GM23338 (cell line): ENCODE results near the gene KCNH5. TPM values are rescaled to one million over a fixed set of nuclear protein-coding genes. Genes with fewer than 3 reads are reported as not detected.

Experiments used
- ATAC-seq: fragments of 200-7000 bp; cut with Tn5 transposase; 3 replicates; pipeline ENCODE4 v1.9.1; 2020
- DNase-seq: peaks from one replicate; pipeline ENCODE4 v3.0.0-alpha.2; 2015; ENCODE audit warnings: low spot score
- H2AFZ ChIP-seq: fragments of 200-600 bp; sonication (generic); 2 replicates; pipeline ENCODE4 v1.8.0; 2016; ENCODE audit warnings: antibody characterized with exemption, mild to moderate bottlenecking, moderate library complexity
- H3F3A ChIP-seq: fragments of 200-600 bp; sonication (generic); replicated peaks from 2 replicates; pipeline ENCODE4 v1.8.0; 2017; ENCODE audit warnings: antibody characterized with exemption, mixed run types, low read depth
- H3K27ac ChIP-seq: fragments of 200-600 bp; sonication (generic); 2 replicates; pipeline ENCODE4 v1.6.1; 2016; ENCODE audit warnings: low read depth
- H3K27me3 ChIP-seq: fragments of 200-600 bp; sonication (generic); 2 replicates; pipeline ENCODE4 v1.8.0; 2016; ENCODE audit warnings: mild to moderate bottlenecking, mixed run types, moderate library complexity; ENCODE audit not compliant: insufficient read depth
- H3K36me3 ChIP-seq: fragments of 200-600 bp; sonication (generic); 2 replicates; pipeline ENCODE4 v1.8.0; 2016; ENCODE audit warnings: mild to moderate bottlenecking; ENCODE audit not compliant: insufficient read depth
- H3K4me1 ChIP-seq: fragments of 200-600 bp; sonication (generic); 2 replicates; pipeline ENCODE4 v1.8.0; 2016; ENCODE audit warnings: mild to moderate bottlenecking, moderate library complexity; ENCODE audit not compliant: insufficient read depth
- H3K4me2 ChIP-seq: fragments of 200-600 bp; sonication (generic); 2 replicates; pipeline ENCODE4 v1.7.1; 2017; ENCODE audit warnings: mixed run types
- H3K4me3 ChIP-seq: fragments of 200-600 bp; sonication (generic); 2 replicates; pipeline ENCODE4 v1.6.1; 2016; ENCODE audit warnings: mixed run types
- H3K79me2 ChIP-seq: fragments of 200-600 bp; sonication (generic); replicated peaks from 2 replicates; pipeline ENCODE4 v1.8.0; 2017; ENCODE audit warnings: mild to moderate bottlenecking; ENCODE audit not compliant: insufficient read depth
- H3K9me2 ChIP-seq: fragments of 200-600 bp; sonication (generic); 2 replicates; pipeline ENCODE4 v1.8.0; 2017; ENCODE audit not compliant: insufficient read depth
- H4K20me1 ChIP-seq: fragments of 200-600 bp; sonication (generic); replicated peaks from 2 replicates; pipeline ENCODE4 v1.8.0; 2017; ENCODE audit warnings: mild to moderate bottlenecking; ENCODE audit not compliant: insufficient read depth
- H3K27ac Mint-ChIP-seq: 2 replicates; pipeline ENCODE4 v1.8.0; 2020; ENCODE audit warnings: inconsistent platforms, mild to moderate bottlenecking, moderate library complexity, mixed read lengths
- H3K27me3 Mint-ChIP-seq: 3 replicates; pipeline ENCODE4 v1.8.0; 2022; ENCODE audit warnings: low read depth, mild to moderate bottlenecking, moderate library complexity, mixed read lengths, inconsistent platforms; ENCODE audit not compliant: insufficient read depth, poor library complexity
- H3K36me3 Mint-ChIP-seq: 3 replicates; pipeline ENCODE4 v1.8.0; 2021; ENCODE audit warnings: low read depth, mild to moderate bottlenecking, inconsistent platforms, moderate library complexity, mixed read lengths
- H3K4me1 Mint-ChIP-seq: 3 replicates; pipeline ENCODE4 v1.8.0; 2020; ENCODE audit warnings: mild to moderate bottlenecking, inconsistent platforms, mixed read lengths
- H3K4me3 Mint-ChIP-seq: 3 replicates; pipeline ENCODE4 v1.8.0; 2021; ENCODE audit warnings: moderate library complexity, mild to moderate bottlenecking, inconsistent platforms, mixed read lengths
- H3K9me3 Mint-ChIP-seq: 3 replicates; pipeline ENCODE4 v1.8.0; 2020; ENCODE audit warnings: moderate library complexity, mild to moderate bottlenecking, inconsistent platforms, mixed read lengths
- CREB1 ChIP-seq: fragments of 250-450 bp; sonication (Bioruptor Pico); IDR thresholded peaks from 2 replicates; pipeline ENCODE4 v1.5.0; 2020; ENCODE audit warnings: low read depth, mild to moderate bottlenecking, moderate library complexity
- EZH2 ChIP-seq: fragments of 200-600 bp; sonication (generic); IDR thresholded peaks from one replicate; pipeline ENCODE4 v1.8.0; 2017; ENCODE audit warnings: antibody characterized with exemption, mild to moderate bottlenecking, low read depth; ENCODE audit not compliant: unreplicated experiment
- EZH2phosphoT487 ChIP-seq: fragments of 200-600 bp; sonication (generic); IDR thresholded peaks from one replicate; pipeline ENCODE4 v1.8.1; 2018; ENCODE audit warnings: antibody characterized with exemption; ENCODE audit not compliant: unreplicated experiment
- JUNB ChIP-seq: IDR thresholded peaks from one replicate; pipeline ENCODE4 v1.6.1; 2016; ENCODE audit warnings: antibody characterized with exemption; ENCODE audit not compliant: unreplicated experiment
- NANOG ChIP-seq: IDR thresholded peaks from 2 replicates; pipeline ENCODE4 v1.6.1; 2016; ENCODE audit warnings: antibody characterized with exemption, borderline replicate concordance
- POLR2AphosphoS5 ChIP-seq: IDR thresholded peaks from 2 replicates; pipeline ENCODE4 v1.6.1; 2016; ENCODE audit warnings: antibody characterized with exemption, low read depth
- STAT1 ChIP-seq: IDR thresholded peaks from one replicate; pipeline ENCODE4 v1.6.1; 2016; ENCODE audit warnings: antibody characterized with exemption; ENCODE audit not compliant: unreplicated experiment
- ZNF114 ChIP-seq: fragments of 250-450 bp; sonication (Bioruptor Pico); IDR thresholded peaks from 2 replicates; pipeline ENCODE4 v1.5.0; 2020; ENCODE audit warnings: mild to moderate bottlenecking, moderate library complexity
- ZNF331 ChIP-seq: fragments of 250-450 bp; sonication (Bioruptor Pico); IDR thresholded peaks from 2 replicates; pipeline ENCODE4 v1.5.0; 2020; ENCODE audit warnings: low read depth, mild to moderate bottlenecking, moderate library complexity
- polyA plus RNA-seq: library from polyadenylated mRNA; unstranded; fragments of >200 nt; fragmentation: Nextera tagmentation; extraction: Ambion mirVana; gene quantifications from 2 replicates; pipeline ENCODE4 v1.2.1, GENCODE V29; 2016
- total RNA-seq: library from RNA; depleted of rRNA; stranded (reverse); fragments of >200 nt; shearing (Covaris generic); gene quantifications from 2 replicates; pipeline ENCODE4 v1.2.3, GENCODE V29; 2014
- TF ChIP-seq, protein P1 (sequence below): IDR thresholded peaks from one replicate; pipeline ENCODE4 v1.6.1; 2018; ENCODE audit warnings: antibody characterized with exemption; ENCODE audit not compliant: unreplicated experiment
- TF ChIP-seq, protein P2 (sequence below): IDR thresholded peaks from 2 replicates; pipeline ENCODE4 v1.6.1; 2016; ENCODE audit warnings: antibody characterized with exemption
- TF ChIP-seq, protein P3 (sequence below), 2 experiments: fragments of 200-600 bp in 1 of 2; sonication (generic) in 1 of 2; conservative IDR thresholded peaks; 2 replicates each; pipeline versions ENCODE4 v1.5.1 to v1.6.1; 2016 to 2017; ENCODE audit warnings: antibody characterized with exemption in 2 of 2, low read depth in 2 of 2, mild to moderate bottlenecking in 2 of 2, moderate library complexity in 1 of 2
- TF ChIP-seq, protein P4 (sequence below): fragments of 250-450 bp; sonication (Bioruptor Pico); IDR thresholded peaks from 2 replicates; pipeline ENCODE4 v1.5.0; 2020; ENCODE audit warnings: mild to moderate bottlenecking, moderate library complexity

Gene KCNH5
- total and polyA plus RNA-seq, 2 experiments from 2014 or later: 0.71 to 0.83 TPM

DNA sequence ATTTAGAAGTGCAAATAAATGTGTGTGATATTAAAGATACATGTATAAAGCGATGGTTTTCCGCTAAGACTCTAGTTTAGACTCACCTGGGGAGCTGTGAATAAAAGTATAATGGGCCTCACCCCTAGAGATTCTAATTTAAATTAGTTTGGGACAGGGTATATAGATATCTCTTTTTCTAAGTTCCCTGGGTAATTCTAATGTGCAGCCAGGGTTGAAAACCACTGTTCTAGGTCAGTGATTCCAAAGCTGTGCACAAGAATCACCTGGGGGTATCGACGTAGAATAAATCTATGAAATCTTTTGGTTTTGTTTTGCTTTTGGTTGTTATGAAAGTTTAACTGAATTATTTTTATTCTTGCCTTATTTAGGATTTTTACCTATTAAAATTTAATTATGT is 302.1 kb downstream of the KCNH5 start:
- peaks cover 35% of the 10 kb centered on the region for H3K4me1 Mint-ChIP-seq
- peaks cover 2% of the 10 kb centered on the region for H3K27me3 Mint-ChIP-seq

More for the DNA sequence above, 302.1 kb downstream of the KCNH5 start:
- Histone ChIP-seq H3K27ac (no peak overlapping the region), H3K79me2 (no peaks in the 10 kb centered on the region), H3K4me3 (no peak overlapping the region), H3K27me3 (no peaks in the 10 kb centered on the region), H4K20me1 (no peaks in the 10 kb centered on the region), H3K36me3 (no peaks in the 10 kb centered on the region), H3K9me2 (peaks cover 3% of the 10 kb centered on the region; the same call in 1 of the 2 replicates), H3K4me2 (no peak overlapping the region; the same call in 1 of the 2 replicates), H2AFZ (no peak overlapping the region), H3K4me1 (peaks cover 40% of the 10 kb centered on the region), H3F3A (no peaks in the 10 kb centered on the region)
- Mint-ChIP-seq H3K9me3 (no peaks in the 10 kb centered on the region), H3K36me3 (0 out of 3 replicates have a peak, but pooled peaks cover 3% of the 10 kb centered on the region), H3K27ac (no peak overlapping the region), H3K4me3 (no peak overlapping the region)
- TF ChIP-seq STAT1: no peak
- TF ChIP-seq, protein P1, sequence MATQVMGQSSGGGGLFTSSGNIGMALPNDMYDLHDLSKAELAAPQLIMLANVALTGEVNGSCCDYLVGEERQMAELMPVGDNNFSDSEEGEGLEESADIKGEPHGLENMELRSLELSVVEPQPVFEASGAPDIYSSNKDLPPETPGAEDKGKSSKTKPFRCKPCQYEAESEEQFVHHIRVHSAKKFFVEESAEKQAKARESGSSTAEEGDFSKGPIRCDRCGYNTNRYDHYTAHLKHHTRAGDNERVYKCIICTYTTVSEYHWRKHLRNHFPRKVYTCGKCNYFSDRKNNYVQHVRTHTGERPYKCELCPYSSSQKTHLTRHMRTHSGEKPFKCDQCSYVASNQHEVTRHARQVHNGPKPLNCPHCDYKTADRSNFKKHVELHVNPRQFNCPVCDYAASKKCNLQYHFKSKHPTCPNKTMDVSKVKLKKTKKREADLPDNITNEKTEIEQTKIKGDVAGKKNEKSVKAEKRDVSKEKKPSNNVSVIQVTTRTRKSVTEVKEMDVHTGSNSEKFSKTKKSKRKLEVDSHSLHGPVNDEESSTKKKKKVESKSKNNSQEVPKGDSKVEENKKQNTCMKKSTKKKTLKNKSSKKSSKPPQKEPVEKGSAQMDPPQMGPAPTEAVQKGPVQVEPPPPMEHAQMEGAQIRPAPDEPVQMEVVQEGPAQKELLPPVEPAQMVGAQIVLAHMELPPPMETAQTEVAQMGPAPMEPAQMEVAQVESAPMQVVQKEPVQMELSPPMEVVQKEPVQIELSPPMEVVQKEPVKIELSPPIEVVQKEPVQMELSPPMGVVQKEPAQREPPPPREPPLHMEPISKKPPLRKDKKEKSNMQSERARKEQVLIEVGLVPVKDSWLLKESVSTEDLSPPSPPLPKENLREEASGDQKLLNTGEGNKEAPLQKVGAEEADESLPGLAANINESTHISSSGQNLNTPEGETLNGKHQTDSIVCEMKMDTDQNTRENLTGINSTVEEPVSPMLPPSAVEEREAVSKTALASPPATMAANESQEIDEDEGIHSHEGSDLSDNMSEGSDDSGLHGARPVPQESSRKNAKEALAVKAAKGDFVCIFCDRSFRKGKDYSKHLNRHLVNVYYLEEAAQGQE: no peak
- TF ChIP-seq, protein P2, sequence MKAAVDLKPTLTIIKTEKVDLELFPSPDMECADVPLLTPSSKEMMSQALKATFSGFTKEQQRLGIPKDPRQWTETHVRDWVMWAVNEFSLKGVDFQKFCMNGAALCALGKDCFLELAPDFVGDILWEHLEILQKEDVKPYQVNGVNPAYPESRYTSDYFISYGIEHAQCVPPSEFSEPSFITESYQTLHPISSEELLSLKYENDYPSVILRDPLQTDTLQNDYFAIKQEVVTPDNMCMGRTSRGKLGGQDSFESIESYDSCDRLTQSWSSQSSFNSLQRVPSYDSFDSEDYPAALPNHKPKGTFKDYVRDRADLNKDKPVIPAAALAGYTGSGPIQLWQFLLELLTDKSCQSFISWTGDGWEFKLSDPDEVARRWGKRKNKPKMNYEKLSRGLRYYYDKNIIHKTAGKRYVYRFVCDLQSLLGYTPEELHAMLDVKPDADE: no peak
- no peak for TF ChIP-seq POLR2AphosphoS5
- TF ChIP-seq NANOG: no peak
- TF ChIP-seq EZH2phosphoT487: no peak
- TF ChIP-seq, protein P3, sequence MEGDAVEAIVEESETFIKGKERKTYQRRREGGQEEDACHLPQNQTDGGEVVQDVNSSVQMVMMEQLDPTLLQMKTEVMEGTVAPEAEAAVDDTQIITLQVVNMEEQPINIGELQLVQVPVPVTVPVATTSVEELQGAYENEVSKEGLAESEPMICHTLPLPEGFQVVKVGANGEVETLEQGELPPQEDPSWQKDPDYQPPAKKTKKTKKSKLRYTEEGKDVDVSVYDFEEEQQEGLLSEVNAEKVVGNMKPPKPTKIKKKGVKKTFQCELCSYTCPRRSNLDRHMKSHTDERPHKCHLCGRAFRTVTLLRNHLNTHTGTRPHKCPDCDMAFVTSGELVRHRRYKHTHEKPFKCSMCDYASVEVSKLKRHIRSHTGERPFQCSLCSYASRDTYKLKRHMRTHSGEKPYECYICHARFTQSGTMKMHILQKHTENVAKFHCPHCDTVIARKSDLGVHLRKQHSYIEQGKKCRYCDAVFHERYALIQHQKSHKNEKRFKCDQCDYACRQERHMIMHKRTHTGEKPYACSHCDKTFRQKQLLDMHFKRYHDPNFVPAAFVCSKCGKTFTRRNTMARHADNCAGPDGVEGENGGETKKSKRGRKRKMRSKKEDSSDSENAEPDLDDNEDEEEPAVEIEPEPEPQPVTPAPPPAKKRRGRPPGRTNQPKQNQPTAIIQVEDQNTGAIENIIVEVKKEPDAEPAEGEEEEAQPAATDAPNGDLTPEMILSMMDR (conservative IDR thresholded peaks at IDR 0.05; ENCODE audit: low read depth in 2 of 2): no peak
- no peak for TF ChIP-seq JUNB
- TF ChIP-seq, protein P4, sequence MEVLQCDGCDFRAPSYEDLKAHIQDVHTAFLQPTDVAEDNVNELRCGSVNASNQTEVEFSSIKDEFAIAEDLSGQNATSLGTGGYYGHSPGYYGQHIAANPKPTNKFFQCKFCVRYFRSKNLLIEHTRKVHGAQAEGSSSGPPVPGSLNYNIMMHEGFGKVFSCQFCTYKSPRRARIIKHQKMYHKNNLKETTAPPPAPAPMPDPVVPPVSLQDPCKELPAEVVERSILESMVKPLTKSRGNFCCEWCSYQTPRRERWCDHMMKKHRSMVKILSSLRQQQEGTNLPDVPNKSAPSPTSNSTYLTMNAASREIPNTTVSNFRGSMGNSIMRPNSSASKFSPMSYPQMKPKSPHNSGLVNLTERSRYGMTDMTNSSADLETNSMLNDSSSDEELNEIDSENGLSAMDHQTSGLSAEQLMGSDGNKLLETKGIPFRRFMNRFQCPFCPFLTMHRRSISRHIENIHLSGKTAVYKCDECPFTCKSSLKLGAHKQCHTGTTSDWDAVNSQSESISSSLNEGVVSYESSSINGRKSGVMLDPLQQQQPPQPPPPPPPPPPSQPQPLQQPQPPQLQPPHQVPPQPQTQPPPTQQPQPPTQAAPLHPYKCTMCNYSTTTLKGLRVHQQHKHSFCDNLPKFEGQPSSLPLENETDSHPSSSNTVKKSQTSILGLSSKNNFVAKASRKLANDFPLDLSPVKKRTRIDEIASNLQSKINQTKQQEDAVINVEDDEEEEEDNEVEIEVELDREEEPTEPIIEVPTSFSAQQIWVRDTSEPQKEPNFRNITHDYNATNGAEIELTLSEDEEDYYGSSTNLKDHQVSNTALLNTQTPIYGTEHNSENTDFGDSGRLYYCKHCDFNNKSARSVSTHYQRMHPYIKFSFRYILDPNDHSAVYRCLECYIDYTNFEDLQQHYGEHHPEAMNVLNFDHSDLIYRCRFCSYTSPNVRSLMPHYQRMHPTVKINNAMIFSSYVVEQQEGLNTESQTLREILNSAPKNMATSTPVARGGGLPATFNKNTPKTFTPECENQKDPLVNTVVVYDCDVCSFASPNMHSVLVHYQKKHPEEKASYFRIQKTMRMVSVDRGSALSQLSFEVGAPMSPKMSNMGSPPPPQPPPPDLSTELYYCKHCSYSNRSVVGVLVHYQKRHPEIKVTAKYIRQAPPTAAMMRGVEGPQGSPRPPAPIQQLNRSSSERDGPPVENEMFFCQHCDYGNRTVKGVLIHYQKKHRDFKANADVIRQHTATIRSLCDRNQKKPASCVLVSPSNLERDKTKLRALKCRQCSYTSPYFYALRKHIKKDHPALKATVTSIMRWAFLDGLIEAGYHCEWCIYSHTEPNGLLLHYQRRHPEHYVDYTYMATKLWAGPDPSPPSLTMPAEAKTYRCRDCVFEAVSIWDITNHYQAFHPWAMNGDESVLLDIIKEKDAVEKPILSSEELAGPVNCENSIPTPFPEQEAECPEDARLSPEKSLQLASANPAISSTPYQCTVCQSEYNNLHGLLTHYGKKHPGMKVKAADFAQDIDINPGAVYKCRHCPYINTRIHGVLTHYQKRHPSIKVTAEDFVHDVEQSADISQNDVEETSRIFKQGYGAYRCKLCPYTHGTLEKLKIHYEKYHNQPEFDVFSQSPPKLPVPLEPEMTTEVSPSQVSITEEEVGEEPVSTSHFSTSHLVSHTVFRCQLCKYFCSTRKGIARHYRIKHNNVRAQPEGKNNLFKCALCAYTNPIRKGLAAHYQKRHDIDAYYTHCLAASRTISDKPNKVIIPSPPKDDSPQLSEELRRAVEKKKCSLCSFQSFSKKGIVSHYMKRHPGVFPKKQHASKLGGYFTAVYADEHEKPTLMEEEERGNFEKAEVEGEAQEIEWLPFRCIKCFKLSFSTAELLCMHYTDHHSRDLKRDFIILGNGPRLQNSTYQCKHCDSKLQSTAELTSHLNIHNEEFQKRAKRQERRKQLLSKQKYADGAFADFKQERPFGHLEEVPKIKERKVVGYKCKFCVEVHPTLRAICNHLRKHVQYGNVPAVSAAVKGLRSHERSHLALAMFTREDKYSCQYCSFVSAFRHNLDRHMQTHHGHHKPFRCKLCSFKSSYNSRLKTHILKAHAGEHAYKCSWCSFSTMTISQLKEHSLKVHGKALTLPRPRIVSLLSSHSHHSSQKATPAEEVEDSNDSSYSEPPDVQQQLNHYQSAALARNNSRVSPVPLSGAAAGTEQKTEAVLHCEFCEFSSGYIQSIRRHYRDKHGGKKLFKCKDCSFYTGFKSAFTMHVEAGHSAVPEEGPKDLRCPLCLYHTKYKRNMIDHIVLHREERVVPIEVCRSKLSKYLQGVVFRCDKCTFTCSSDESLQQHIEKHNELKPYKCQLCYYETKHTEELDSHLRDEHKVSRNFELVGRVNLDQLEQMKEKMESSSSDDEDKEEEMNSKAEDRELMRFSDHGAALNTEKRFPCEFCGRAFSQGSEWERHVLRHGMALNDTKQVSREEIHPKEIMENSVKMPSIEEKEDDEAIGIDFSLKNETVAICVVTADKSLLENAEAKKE (CRISPR knock-in tag): no peak
- TF ChIP-seq ZNF331 (CRISPR knock-in tag): no peak
- TF ChIP-seq CREB1 (CRISPR knock-in tag): no peak
- TF ChIP-seq ZNF114 (CRISPR knock-in tag): no peak
- TF ChIP-seq EZH2: no peak
- DNase-seq (no peak), ATAC-seq (no peak)
